ENCODE results near the gene C6orf163.

Gene C6orf163

GRCh38 chr6:87357479-87358196 is 13.0 kb downstream of the C6orf163 start:
- no peak for DNase-seq (ENCODE audit: low spot score)

- no peak for DNase-seq (ENCODE audit: low spot score)
Observed at GRCh38 chr6:87364602-87365252, 20.1 kb downstream of the C6orf163 start.

DNA sequence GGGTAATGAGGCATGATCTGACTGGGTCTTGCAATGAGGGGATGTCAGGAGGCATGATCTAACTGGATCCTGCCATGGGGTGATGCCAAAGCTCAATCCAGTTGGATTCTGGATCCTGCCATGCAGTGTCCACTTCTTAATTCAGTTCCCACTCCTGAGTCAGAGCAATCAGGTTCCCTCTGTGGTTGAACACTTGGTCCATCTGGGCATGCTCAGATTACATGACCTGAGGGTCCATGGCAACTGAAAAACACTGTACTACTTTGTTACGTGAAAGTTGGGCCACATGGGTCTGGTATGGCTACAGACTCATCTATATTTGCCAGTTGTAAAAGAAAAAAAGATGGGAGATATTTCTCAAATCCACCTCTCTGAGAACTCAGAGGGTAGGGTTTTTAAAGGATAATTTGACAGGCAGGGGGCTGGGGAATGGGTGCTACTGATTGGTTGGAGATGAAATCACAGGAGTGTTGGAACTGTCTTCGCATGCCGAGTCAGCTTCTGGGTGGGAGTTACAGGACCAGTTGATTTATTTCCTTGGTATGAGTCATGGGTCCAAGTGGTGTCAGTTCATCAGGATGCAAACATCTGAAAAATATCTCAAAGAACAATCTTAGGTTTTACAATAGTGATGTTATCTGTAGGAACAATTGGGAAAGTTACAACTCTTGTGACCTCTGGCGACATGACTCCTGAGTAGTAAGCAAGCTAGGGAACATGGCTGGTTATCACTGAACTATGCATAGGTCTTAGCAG is 21.6 kb downstream of the C6orf163 start:
- no peak for DNase-seq (ENCODE audit: low spot score)

- no peak for DNase-seq (ENCODE audit: low spot score)
Observed at GRCh38 chr6:87366899-87367298, 22.3 kb downstream of the C6orf163 start.

- DNase-seq (ENCODE audit: low spot score) = no peak
Observed at GRCh38 chr6:87373377-87373776, 28.8 kb downstream of the C6orf163 start.

DNA sequence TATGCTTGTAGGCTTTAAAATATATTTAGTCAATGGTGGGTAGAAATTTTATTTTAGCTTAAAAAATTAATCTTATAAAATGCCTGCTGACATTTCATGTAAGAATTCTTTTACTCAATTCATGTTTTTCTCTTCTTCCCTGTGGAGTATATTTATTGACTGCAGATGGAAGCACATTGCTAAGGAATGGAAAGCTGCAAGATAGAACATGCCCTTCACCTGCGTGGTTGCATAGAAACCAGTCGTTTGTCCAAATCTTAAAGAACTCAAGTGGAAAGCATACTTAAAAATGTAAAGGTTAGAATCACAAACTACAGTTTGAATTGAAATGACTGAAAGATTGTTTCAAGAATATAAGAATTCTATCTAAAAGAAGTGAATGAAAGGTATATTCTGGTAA is 30.7 kb downstream of the C6orf163 start:
- DNase-seq (ENCODE audit: low spot score) = no peak

- DNase-seq (ENCODE audit: low spot score) = no peak
Observed at GRCh38 chr6:87376643-87377042, 32.0 kb downstream of the C6orf163 start.

DNA sequence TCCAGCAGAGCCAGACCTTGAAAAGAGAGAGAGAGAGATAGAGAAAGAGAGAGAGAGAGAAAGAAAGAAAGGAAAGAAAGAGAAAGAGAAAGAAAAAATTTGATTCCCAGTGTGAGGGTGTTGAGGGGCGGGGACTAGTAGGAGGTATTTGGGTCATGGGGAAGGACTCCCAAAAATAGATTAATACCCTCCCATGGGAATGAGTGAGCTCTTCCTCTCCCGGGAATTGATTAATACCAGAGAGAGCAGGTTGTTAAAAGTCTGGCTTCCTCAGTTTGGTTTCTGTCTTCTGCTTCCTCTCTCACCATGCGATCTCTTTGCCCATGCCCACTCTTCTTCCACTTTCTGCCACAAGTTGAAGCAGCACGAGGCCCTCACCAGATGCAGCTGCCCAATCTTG is 34.3 kb downstream of the C6orf163 start:
- peak; percentile 22 for DNase-seq (ENCODE audit: low spot score)

DNA sequence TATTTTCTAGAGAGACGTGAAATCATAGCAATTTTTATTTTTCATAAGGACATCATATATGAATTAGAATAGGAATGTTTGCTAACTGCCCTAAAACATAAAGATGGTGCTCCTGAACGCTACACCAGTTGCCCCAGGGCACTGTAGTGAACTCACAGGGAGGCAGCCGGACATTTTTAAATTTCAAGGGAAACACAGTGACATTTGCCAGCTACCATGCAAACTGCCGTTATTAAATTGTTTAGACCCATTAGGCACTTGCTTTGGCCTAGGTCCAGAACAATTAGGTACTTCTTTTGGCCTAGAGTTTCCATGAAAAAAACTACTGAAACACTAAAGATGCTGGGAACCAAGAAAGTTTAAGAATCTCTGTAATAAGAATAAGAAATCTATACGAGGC is 38.2 kb downstream of the C6orf163 start:
- DNase-seq (ENCODE audit: low spot score) = no peak

DNA sequence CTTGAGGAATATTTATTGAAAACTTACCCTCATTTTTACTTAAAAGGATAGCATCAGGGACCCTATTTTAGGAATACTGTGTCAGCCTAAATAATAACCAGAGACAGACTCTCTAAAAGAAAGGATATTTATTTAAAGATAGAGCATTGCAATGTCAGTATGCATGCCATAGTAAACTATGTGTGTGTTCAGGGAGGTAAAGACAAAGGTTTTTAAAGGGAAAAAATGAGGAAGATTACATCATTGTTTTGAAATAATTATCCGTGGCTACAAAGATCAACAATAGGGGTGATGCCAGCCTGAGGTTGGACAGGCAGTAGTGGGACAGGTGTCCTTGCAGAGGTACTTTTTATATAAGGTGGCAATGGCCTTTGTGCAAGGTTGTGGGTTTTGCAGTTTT is 39.4 kb downstream of the C6orf163 start:
- DNase-seq (ENCODE audit: low spot score) = no peak

DNA sequence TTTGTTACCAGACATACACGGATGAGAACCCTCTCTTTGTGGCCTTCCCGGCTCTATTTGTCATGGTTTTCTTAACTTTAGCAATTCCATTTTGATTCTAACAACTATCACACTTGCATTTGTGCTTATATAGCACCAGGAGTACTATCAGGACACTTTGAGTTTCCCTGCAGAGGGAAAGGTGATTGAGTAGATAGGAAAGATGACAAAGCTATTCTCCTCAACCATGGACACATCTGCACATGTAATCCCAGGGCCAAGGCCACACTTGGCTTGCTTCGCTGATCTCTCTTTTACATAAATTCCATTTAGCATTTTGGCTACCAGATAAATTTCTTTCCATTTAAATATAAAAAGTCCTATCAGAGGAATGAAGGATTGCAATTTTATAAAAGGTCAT is 39.8 kb downstream of the C6orf163 start:
- no peak for DNase-seq (ENCODE audit: low spot score)

DNA sequence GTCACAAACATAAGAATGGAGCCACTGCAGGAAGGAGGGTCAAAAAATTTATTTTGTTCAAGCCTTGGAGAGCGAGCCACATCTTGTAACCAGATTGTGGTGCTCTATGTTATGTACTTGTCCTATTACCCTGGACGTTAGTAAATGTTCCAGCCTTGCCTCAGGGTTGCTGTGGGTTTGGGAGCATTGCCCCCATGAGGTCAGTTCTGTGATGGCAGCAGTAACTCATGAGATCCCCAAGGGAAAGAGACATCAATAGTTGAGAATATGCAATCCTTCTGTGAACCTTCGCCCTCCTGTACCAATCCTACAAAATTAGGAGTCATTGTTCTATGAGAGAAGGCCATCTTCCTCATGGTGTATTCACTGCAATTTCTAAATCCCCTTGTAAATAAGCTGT is 46.7 kb downstream of the C6orf163 start:
- DNase-seq (ENCODE audit: low spot score) = peak; percentile 35

- DNase-seq (ENCODE audit: low spot score) = peak; percentile 47
Observed at GRCh38 chr6:87393026-87393622, 48.5 kb downstream of the C6orf163 start.

DNA sequence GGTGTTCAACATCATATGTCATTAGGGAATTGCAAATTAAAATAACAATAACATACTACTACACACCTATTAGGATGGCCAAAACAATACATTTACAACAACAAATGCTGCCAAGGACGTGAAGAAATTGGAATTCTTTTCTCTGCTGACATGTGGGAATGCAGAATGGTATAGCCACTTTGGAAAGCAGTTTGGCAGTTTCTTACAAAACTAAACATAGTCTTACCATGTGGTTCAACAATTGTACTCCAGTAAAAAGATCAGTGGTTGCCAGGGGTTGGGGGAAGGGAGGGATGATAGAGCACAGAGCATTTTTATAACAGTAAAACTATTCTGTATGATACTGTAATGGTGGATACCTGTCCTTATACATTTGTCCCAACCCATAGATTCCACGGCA is 50.8 kb downstream of the C6orf163 start:
- DNase-seq (ENCODE audit: low spot score) = no peak

DNA sequence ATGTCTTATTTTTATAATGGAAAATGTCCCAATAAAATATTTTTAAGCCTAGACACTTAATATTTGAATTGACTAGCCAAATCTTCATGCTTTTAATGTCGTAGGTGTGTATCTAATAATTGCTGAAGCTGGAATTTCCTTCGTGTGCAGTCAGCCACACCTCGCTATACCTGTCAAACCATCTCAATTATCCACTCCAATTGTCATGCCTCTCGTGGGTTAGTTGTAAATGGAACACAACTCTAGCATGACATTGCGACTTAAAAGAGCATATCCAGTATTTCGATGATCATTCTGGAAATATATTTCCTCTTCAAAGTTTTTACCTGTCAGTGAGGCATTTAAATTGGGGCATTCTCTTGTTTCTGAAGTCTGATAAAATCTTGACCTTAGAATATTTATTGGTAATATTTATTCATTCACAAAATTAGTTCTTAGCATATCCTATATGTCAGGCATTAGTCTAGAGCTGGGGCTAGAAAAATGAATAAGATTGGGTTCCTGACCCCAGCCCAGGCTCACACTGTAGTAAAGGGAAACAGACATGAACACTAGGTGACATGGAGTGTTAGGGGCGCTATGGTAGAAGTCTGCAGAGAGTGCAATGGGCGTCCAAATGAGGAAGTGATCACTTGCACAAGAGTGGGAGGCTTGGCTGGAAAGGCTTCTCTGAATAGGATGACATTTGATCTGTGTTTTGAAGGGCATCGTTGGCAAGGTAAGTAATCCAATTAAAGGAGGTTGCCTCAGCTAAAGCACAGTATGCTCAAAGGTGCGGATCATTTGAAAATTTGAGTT is 52.2 kb downstream of the C6orf163 start:
- DNase-seq (ENCODE audit: low spot score) = no peak

DNA sequence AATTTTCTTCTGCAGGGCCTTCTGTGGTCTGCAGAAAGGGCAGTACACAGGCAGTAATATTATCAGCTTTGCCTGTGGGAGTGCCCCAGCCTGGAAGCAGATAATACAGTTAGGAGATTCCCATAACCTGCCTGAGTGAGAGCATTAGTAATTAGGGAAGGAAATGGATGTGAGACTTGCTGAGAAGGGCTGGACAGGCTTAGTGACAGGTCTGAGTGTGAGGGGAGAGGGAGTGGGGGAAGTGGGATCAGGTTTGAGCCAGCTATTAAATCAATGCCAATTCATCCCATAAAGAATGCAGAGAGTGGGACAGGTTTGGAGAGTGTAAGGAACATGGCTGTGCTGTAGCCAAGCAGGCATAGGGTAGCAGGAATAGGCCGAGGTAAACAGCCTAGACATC is 53.0 kb downstream of the C6orf163 start:
- DNase-seq (ENCODE audit: low spot score) = no peak

- no peak for DNase-seq (ENCODE audit: low spot score)
Observed at GRCh38 chr6:87401832-87402231, 57.2 kb downstream of the C6orf163 start.

DNA sequence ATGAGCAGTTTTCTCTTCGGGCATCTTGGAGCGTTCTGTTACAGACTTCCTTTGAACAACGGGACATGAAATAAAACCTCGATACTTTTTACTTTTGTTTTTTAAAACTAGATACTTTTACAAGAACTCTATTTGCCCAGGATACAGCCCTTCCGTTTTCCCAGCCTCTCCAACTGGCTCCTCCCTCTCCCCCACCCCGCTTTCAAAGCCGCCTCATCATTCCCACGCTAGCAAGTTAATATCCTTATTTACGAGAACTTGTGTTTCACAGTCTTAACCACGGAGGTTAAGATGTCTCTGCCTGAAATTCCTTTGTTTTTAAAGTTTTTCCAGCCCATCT is 62.9 kb downstream of the C6orf163 start:
- DNase-seq (ENCODE audit: low spot score) = no peak

DNA sequence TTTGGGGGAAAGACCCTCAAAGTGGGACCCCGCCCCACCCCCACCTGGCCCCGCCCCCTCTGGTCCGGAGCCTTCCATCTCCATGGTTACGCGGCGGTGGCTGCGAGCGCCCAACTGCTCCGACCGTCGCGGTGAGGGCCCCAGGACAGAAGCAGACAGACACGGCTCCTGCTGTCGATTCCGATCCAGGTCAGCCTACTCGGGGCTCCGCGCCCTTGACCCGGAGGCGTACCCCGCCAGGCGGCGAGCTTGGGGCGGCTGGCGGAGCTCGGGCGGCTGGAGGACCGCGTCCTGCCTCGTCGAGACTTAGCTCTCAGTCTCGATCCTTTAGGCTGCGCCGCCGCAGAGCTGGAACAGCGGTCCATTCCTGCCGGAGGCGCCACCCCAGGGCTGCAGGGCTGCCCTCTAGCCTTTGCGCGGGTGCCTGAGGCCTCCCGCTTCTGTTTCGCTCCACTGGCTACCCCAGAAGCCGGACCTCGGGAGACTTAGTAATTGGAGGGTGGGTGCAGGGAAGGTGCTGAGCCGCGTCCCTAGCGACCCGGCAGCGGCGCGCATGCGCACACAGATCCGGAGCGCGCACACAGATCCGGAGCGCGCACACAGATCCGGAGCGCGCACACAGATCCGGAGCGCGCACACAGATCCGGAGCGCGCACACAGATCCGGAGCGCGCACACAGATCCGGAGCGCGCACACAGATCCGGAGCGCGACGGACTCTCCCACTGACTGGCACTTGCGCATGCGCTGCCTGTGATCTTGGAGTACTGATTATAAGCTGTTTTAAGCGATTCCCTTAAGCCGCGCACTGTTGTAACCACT is 63.5 kb downstream of the C6orf163 start, which contains the start of gene CFAP206:
Gene CFAP206, plus strand, starts transcription at position 72 of the 820 bp plus-strand sequence. CDS start 1,868 bp downstream, outside the sequence.
- peak; percentile 95 for DNase-seq (ENCODE audit: low spot score)

DNA sequence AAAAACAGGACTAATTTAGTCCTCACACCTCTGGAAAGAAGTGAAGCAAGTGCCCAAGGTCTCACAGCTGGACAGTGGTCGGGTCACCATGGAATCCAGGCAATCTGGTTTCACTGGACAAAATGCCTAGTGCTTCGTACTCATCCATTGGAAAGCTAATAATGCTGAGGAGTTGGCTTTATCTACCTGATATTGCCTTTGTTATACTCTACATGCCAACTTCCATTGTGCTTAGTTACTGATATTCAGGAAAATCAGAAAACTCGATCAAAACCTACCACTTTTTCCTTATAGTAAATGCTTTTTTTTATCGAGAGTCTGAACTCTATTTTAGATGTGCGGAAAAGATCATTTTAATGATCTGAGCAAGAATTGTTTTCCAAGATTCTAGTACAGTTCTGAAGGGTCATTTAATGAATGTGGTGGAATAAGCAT is 64.1 kb downstream of the C6orf163 start:
- DNase-seq (ENCODE audit: low spot score) = no peak
